Measurements from ENCODE around the gene PNO1. TPM values are rescaled to one million over a fixed set of nuclear protein-coding genes. Genes with fewer than 3 reads are reported as not detected.

Gene PNO1
- total RNA-seq, 1 donor from 2014 or later: 20.6 TPM

- no peak overlapping the region for H2AFZ ChIP-seq (replicated peaks)
- H3K27me3 ChIP-seq: no peaks in the 10 kb centered on the region
- Mint-ChIP-seq H3K4me1 (peaks cover 16% of the 10 kb centered on the region), H3K4me3 (no peak overlapping the region), H3K27ac (no peak overlapping the region), H3K9me3 (no peaks in the 10 kb centered on the region), H3K36me3 (no peaks in the 10 kb centered on the region), H3K27me3 (ENCODE audit: insufficient read depth, low read depth) (peaks cover 2% of the 10 kb centered on the region)
- no peaks in the 10 kb centered on the region for H3K36me3 ChIP-seq
- no peak overlapping the region for H3K27ac ChIP-seq
- H3K9me3 ChIP-seq (ENCODE audit: low read depth): no peaks in the 10 kb centered on the region
- H3K4me3 ChIP-seq: no peak overlapping the region
- no peaks in the 10 kb centered on the region for H3K4me1 ChIP-seq
- TF ChIP-seq EZH2 (IDR thresholded peaks at IDR 0.05): no peak
- no peak for TF ChIP-seq EZH2phosphoT487 (IDR thresholded peaks at IDR 0.05)
- TF ChIP-seq, protein P1, sequence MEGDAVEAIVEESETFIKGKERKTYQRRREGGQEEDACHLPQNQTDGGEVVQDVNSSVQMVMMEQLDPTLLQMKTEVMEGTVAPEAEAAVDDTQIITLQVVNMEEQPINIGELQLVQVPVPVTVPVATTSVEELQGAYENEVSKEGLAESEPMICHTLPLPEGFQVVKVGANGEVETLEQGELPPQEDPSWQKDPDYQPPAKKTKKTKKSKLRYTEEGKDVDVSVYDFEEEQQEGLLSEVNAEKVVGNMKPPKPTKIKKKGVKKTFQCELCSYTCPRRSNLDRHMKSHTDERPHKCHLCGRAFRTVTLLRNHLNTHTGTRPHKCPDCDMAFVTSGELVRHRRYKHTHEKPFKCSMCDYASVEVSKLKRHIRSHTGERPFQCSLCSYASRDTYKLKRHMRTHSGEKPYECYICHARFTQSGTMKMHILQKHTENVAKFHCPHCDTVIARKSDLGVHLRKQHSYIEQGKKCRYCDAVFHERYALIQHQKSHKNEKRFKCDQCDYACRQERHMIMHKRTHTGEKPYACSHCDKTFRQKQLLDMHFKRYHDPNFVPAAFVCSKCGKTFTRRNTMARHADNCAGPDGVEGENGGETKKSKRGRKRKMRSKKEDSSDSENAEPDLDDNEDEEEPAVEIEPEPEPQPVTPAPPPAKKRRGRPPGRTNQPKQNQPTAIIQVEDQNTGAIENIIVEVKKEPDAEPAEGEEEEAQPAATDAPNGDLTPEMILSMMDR (IDR thresholded peaks at IDR 0.05): no peak
- H3K9ac ChIP-seq: no peak overlapping the region
- no peaks in the 10 kb centered on the region for H3K79me2 ChIP-seq (ENCODE audit: low read depth)
- no peak for DNase-seq (ENCODE audit: low spot score)
- H3F3A ChIP-seq (ENCODE audit: low read depth): peaks cover 5% of the 10 kb centered on the region
- no peak overlapping the region for H3K4me2 ChIP-seq
- no peaks in the 10 kb centered on the region for H4K20me1 ChIP-seq (ENCODE audit: low read depth)
Observed at GRCh38 chr2:68118816-68119215, 38.9 kb upstream of the PNO1 start.

DNA sequence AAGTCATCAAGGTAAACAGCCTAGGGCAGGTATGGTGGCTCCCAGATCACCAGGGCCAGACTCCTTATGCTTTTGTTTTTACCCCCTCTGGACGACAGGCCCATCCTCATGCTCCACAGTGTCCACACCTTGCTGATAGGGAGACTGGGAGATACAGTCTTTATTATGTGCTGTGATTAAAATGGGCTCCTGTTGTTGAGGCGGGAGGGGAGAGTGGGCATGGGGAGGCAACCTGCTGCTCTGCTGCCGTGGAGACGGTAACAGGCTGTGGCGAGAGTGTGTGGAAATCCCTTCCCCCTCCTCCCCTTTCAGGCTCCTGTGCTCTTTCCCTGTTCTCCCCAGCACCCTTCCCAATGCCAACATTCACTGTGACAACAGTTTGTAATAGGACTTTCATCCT lies 38.2 kb upstream of the PNO1 start:
- Mint-ChIP-seq H3K9me3 (no peaks in the 10 kb centered on the region), H3K4me3 (no peak overlapping the region), H3K36me3 (no peaks in the 10 kb centered on the region), H3K27ac (no peak overlapping the region), H3K27me3 (ENCODE audit: insufficient read depth, low read depth) (peaks cover 2% of the 10 kb centered on the region), H3K4me1 (peaks cover 16% of the 10 kb centered on the region)
- Histone ChIP-seq H2AFZ (replicated peaks) (no peak overlapping the region), H3K4me1 (no peaks in the 10 kb centered on the region), H3K4me3 (no peak overlapping the region), H3F3A (ENCODE audit: low read depth) (peaks cover 5% of the 10 kb centered on the region), H3K27me3 (no peaks in the 10 kb centered on the region), H3K36me3 (no peaks in the 10 kb centered on the region), H3K27ac (no peak overlapping the region), H3K79me2 (ENCODE audit: low read depth) (no peaks in the 10 kb centered on the region), H3K9ac (no peak overlapping the region), H4K20me1 (ENCODE audit: low read depth) (no peaks in the 10 kb centered on the region), H3K9me3 (ENCODE audit: low read depth) (no peaks in the 10 kb centered on the region), H3K4me2 (no peak overlapping the region)
- no peak for DNase-seq (ENCODE audit: low spot score)
- no peak for TF ChIP-seq EZH2phosphoT487 (IDR thresholded peaks at IDR 0.05)

DNA sequence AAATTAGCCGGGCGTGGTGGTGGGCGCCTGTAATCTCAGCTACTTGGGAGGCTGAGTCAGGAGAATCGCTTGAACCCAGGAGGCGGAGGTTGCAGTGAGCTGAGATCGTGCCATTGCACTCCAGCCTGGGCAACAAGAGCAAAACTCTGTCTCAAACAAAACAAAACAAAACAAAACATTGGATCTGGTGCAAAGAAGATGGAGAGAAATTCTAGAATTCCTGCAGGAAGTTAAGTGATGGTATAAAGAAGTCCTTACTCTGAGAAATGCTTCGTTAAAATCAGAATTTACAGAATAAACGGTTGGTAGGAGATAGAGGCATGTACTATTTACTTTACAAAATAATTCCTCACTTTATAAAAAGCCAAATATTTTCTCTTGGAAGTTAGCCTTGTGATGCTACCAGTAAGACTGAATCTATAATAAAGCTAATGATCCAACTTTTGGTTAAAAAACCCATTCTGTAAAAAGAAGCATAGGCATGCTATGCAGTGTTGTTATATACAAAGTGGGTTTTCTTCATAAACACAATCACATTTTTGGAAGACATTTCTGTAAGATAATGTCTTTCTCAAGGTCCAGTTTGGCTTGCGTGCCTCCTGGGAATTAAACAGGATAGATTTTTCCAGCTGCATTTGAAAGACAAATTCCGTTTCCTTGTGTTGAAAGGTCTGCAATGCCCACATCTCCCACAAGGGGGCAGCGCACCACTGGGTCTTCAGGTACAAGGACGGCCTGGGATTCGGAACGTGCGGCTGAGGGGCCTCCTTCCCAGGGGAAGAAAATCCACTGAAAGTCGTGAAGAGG lies 35.6 kb upstream of the PNO1 start:
- Mint-ChIP-seq H3K9me3 (no peaks in the 10 kb centered on the region), H3K4me3 (no peak overlapping the region), H3K36me3 (no peaks in the 10 kb centered on the region), H3K27ac (no peak overlapping the region), H3K4me1 (peaks cover 16% of the 10 kb centered on the region), H3K27me3 (ENCODE audit: insufficient read depth, low read depth) (peaks cover 2% of the 10 kb centered on the region)
- no peak overlapping the region for H3K9ac ChIP-seq
- peak; percentile 89 for DNase-seq (ENCODE audit: low spot score)
- H3K27me3 ChIP-seq: no peaks in the 10 kb centered on the region
- no peaks in the 10 kb centered on the region for H3K36me3 ChIP-seq
- no peaks in the 10 kb centered on the region for H4K20me1 ChIP-seq (ENCODE audit: low read depth)
- no peak overlapping the region for H3K4me3 ChIP-seq
- no peaks in the 10 kb centered on the region for H3K9me3 ChIP-seq (ENCODE audit: low read depth)
- TF ChIP-seq EZH2phosphoT487 (IDR thresholded peaks at IDR 0.05): no peak
- TF ChIP-seq, protein P1 (IDR thresholded peaks at IDR 0.05): peak; percentile 99
- TF ChIP-seq EZH2 (IDR thresholded peaks at IDR 0.05): no peak
- no peaks in the 10 kb centered on the region for H3K79me2 ChIP-seq (ENCODE audit: low read depth)
- H3K4me1 ChIP-seq: no peaks in the 10 kb centered on the region
- no peak overlapping the region for H2AFZ ChIP-seq (replicated peaks)
- peak overlapping the region; percentile 0 for H3K4me2 ChIP-seq
- peaks cover 5% of the 10 kb centered on the region for H3F3A ChIP-seq (ENCODE audit: low read depth)
- no peak overlapping the region for H3K27ac ChIP-seq

GRCh38 chr2:68122680-68122964 lies 35.1 kb upstream of the PNO1 start:
- Histone ChIP-seq H3K9me3 (ENCODE audit: low read depth) (no peaks in the 10 kb centered on the region), H3K9ac (no peak overlapping the region), H3K4me2 (peak overlapping the region; percentile 0), H2AFZ (replicated peaks) (no peak overlapping the region), H3K4me3 (no peak overlapping the region), H3K27me3 (no peaks in the 10 kb centered on the region), H3F3A (ENCODE audit: low read depth) (peaks cover 5% of the 10 kb centered on the region), H3K27ac (no peak overlapping the region), H4K20me1 (ENCODE audit: low read depth) (no peaks in the 10 kb centered on the region), H3K79me2 (ENCODE audit: low read depth) (no peaks in the 10 kb centered on the region), H3K4me1 (no peaks in the 10 kb centered on the region), H3K36me3 (no peaks in the 10 kb centered on the region)
- Mint-ChIP-seq H3K4me1 (peaks cover 16% of the 10 kb centered on the region), H3K27ac (no peak overlapping the region), H3K36me3 (no peaks in the 10 kb centered on the region), H3K4me3 (no peak overlapping the region), H3K9me3 (no peaks in the 10 kb centered on the region), H3K27me3 (ENCODE audit: insufficient read depth, low read depth) (peaks cover 2% of the 10 kb centered on the region)
- no peak for DNase-seq (ENCODE audit: low spot score)
- TF ChIP-seq, protein P1 (IDR thresholded peaks at IDR 0.05): no peak
- no peak for TF ChIP-seq EZH2phosphoT487 (IDR thresholded peaks at IDR 0.05)
- TF ChIP-seq EZH2 (IDR thresholded peaks at IDR 0.05): no peak

All from neural progenitor cell (in vitro differentiated cells).